RPMI7951 (cell line): ENCODE results near the gene SLC25A36. TPM values are rescaled to one million over a fixed set of nuclear protein-coding genes. Genes with fewer than 3 reads are reported as not detected.
A peak's percentile ranks its signal among the peaks of the same experiment; 100 is the strongest.

Source experiments
- DNase-seq: peaks from one replicate; pipeline ENCODE4 v3.0.0-alpha.2; 2012; ENCODE audit warnings: low read depth
- total RNA-seq: library from RNA; depleted of rRNA; stranded (reverse); fragments of >200 nt; shearing (Covaris generic); gene quantifications from 2 replicates; pipeline ENCODE4 v1.2.3, GENCODE V29; 2014; rRNA removed

Gene SLC25A36
- total RNA-seq, result 37.4 and 49.1 TPM in 2 replicates

GRCh38 chr3:140941434-140942220 is at the start of gene SLC25A36:
Gene SLC25A36 (plus strand): TSS chr3:140941836. CDS start chr3:140942055, 219 bp downstream.
- peak; percentile 98 for DNase-seq

- peak; percentile 6 for DNase-seq
These were observed 44.6 kb upstream of the SLC25A36 start for GRCh38 chr3:140896997-140897396.

GRCh38 chr3:140898340-140899180 is 43.1 kb upstream of the SLC25A36 start:
- DNase-seq, result peak; percentile 70

GRCh38 chr3:140899363-140899762 is 42.3 kb upstream of the SLC25A36 start:
- no peak for DNase-seq

GRCh38 chr3:140902791-140903190 is 38.8 kb upstream of the SLC25A36 start:
- no peak for DNase-seq

- no peak for DNase-seq
These were observed 38.4 kb upstream of the SLC25A36 start for GRCh38 chr3:140903196-140903595.

GRCh38 chr3:140904521-140904920 is 37.1 kb upstream of the SLC25A36 start:
- DNase-seq, result no peak

GRCh38 chr3:140905559-140905958 is 36.1 kb upstream of the SLC25A36 start:
- DNase-seq, result no peak

GRCh38 chr3:140906785-140907184 is 34.9 kb upstream of the SLC25A36 start:
- DNase-seq, result no peak

GRCh38 chr3:140910860-140911259 is 30.8 kb upstream of the SLC25A36 start:
- DNase-seq, result peak; percentile 32

GRCh38 chr3:140911822-140912221 is 29.8 kb upstream of the SLC25A36 start:
- no peak for DNase-seq

GRCh38 chr3:140913728-140914127 is 27.9 kb upstream of the SLC25A36 start:
- no peak for DNase-seq

GRCh38 chr3:140914384-140914945 is 27.2 kb upstream of the SLC25A36 start:
- no peak for DNase-seq

- no peak for DNase-seq
These were observed 25.0 kb upstream of the SLC25A36 start for GRCh38 chr3:140916603-140917002.

- no peak for DNase-seq
These were observed 23.9 kb upstream of the SLC25A36 start for GRCh38 chr3:140917772-140918171.

GRCh38 chr3:140920029-140920428 is 21.6 kb upstream of the SLC25A36 start:
- no peak for DNase-seq

- DNase-seq, result peak; percentile 22
These were observed 19.0 kb upstream of the SLC25A36 start for GRCh38 chr3:140922634-140923033.

- DNase-seq, result no peak
These were observed 17.4 kb upstream of the SLC25A36 start for GRCh38 chr3:140924097-140924873.

- no peak for DNase-seq
These were observed 14.2 kb upstream of the SLC25A36 start for GRCh38 chr3:140927279-140928069.

GRCh38 chr3:140929446-140929845 is 12.2 kb upstream of the SLC25A36 start:
- no peak for DNase-seq

- DNase-seq, result no peak
These were observed 10.6 kb upstream of the SLC25A36 start for GRCh38 chr3:140931016-140931454.
